Panc1 (cell line): Measurements from ENCODE around the gene CAMKMT.

Experiments used
- POLR2AphosphoS5 ChIP-seq: IDR thresholded peaks from 2 replicates; pipeline ENCODE4 v1.6.1; 2012; ENCODE audit warnings: mild to moderate bottlenecking, low read depth, low read length, moderate library complexity
- TCF7L2 ChIP-seq: IDR thresholded peaks from 2 replicates; pipeline ENCODE4 v1.6.1; 2011; ENCODE audit warnings: mild to moderate bottlenecking, low read depth, low read length, inconsistent platforms
- TF ChIP-seq, protein P1 (sequence below): fragments of 450-650 bp; IDR thresholded peaks from 2 replicates; pipeline ENCODE4 v1.5.1; 2017; ENCODE audit warnings: mild to moderate bottlenecking

DNA sequence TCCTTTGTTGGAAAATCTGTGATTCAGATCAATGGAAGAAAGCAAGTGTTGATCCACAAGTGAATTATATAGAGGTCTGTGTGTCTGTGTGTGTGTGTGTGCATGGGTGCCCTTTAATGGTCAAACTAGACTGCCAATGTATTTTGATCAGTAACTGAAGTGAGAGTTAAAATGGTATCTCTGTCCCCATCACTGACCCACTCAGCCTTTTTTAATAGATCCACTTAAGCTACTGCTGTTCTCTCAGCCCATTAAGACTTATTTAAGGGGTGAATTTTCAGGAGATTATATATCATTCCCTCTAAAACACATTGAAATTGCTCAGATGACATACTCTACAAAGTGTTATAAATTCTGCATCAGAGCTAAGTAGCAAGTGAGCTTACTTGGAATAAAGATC is 386.0 kb downstream of the CAMKMT start:
- TF ChIP-seq TCF7L2 (no peak), POLR2AphosphoS5 (no peak)
- TF ChIP-seq, protein P1, sequence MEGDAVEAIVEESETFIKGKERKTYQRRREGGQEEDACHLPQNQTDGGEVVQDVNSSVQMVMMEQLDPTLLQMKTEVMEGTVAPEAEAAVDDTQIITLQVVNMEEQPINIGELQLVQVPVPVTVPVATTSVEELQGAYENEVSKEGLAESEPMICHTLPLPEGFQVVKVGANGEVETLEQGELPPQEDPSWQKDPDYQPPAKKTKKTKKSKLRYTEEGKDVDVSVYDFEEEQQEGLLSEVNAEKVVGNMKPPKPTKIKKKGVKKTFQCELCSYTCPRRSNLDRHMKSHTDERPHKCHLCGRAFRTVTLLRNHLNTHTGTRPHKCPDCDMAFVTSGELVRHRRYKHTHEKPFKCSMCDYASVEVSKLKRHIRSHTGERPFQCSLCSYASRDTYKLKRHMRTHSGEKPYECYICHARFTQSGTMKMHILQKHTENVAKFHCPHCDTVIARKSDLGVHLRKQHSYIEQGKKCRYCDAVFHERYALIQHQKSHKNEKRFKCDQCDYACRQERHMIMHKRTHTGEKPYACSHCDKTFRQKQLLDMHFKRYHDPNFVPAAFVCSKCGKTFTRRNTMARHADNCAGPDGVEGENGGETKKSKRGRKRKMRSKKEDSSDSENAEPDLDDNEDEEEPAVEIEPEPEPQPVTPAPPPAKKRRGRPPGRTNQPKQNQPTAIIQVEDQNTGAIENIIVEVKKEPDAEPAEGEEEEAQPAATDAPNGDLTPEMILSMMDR = no peak
